T-cell (primary cell): ENCODE data around the gene ZNF426. TPM values are rescaled to one million over a fixed set of nuclear protein-coding genes. Genes with fewer than 3 reads are reported as not detected.

ENCODE experiments used
- ATAC-seq, 4 experiments: fragments of 200-7000 bp in 3 of 4; fragments of 150-1000 bp in 1 of 4; cut with Tn5 transposase; replicated peaks in 1 of 4; 1 replicate in 3 of 4; 2 replicates in 1 of 4; pipeline ENCODE4 v1.10.0; 2021; ENCODE audit warnings: moderate library complexity in 3 of 4, mild to moderate bottlenecking in 2 of 4, moderate number of reproducible peaks in 1 of 4
- CTCF ChIA-PET, 2 donors: fragments of 300-600 bp; sonication (Branson Sonifier 250); formaldehyde crosslinking; loops; one replicate each; lab custom pipeline; 2022; ENCODE audit warnings: antibody characterized with exemption in 2 of 2; lab: Charles Lee
- POLR2A ChIA-PET, 2 donors: fragments of 300-600 bp; sonication (Branson Sonifier 250); formaldehyde crosslinking; loops; one replicate each; lab custom pipeline; 2022; ENCODE audit warnings: antibody characterized with exemption in 2 of 2; lab: Charles Lee
- DNase-seq, 35 experiments: peaks; one replicate each; pipeline versions ENCODE4 v3.0.0 to v3.0.0-alpha.2; 2013 to 2023
- H3K27ac ChIP-seq: one replicate; pipeline ENCODE4 v1.5.1; 2013; ENCODE audit warnings: low read length
- H3K27me3 ChIP-seq, 2 experiments: replicated peaks in 1 of 2; 1 replicate in 1 of 2; 2 replicates in 1 of 2; pipeline versions ENCODE4 v1.6.1 to v1.7.0; 2013; ENCODE audit warnings: low read length in 1 of 2, mixed read lengths in 1 of 2; ENCODE audit not compliant: control insufficient read depth in 2 of 2, insufficient read depth in 2 of 2; ENCODE audit errors: extremely low read depth in 1 of 2
- H3K36me3 ChIP-seq, 2 donors: 1 replicate in 1 of 2; 2 replicates in 1 of 2; pipeline versions ENCODE4 v1.6.1 to v1.7.0; 2013; ENCODE audit warnings: low read length in 1 of 2; ENCODE audit not compliant: control insufficient read depth in 2 of 2, insufficient read depth in 1 of 2; ENCODE audit errors: extremely low read depth in 1 of 2
- H3K4me1 ChIP-seq, 2 experiments: 1 replicate in 1 of 2; 2 replicates in 1 of 2; pipeline versions ENCODE4 v1.6.1 to v1.7.0; 2013; ENCODE audit warnings: low read length in 2 of 2, mixed read lengths in 1 of 2; ENCODE audit not compliant: insufficient read depth in 2 of 2, control insufficient read depth in 1 of 2; ENCODE audit errors: extremely low read depth in 1 of 2
- H3K4me3 ChIP-seq, 2 donors: 1 replicate in 1 of 2; 2 replicates in 1 of 2; pipeline versions ENCODE4 v1.5.1 to v1.7.0; 2013; ENCODE audit warnings: mild to moderate bottlenecking in 2 of 2, low read length in 1 of 2, moderate library complexity in 1 of 2; ENCODE audit not compliant: control insufficient read depth in 1 of 2; ENCODE audit errors: extremely low read depth in 1 of 2
- H3K9me3 ChIP-seq: 2 replicates; pipeline ENCODE4 v1.7.0; 2013
- H3K27ac Mint-ChIP-seq, 2 donors: one replicate each; pipeline ENCODE4 v1.8.0; 2020 to 2021; ENCODE audit warnings: mild to moderate bottlenecking in 2 of 2, mixed read lengths in 2 of 2
- H3K27me3 Mint-ChIP-seq, 2 donors: one replicate each; pipeline ENCODE4 v1.8.0; 2021 to 2022; ENCODE audit warnings: mixed read lengths in 2 of 2
- H3K36me3 Mint-ChIP-seq: one replicate; pipeline ENCODE4 v1.8.0; 2021; ENCODE audit warnings: mixed read lengths
- H3K4me1 Mint-ChIP-seq, 3 donors: one replicate each; pipeline ENCODE4 v1.8.0; 2020 to 2022; ENCODE audit warnings: mixed read lengths in 3 of 3, mild to moderate bottlenecking in 1 of 3
- H3K4me3 Mint-ChIP-seq, 3 donors: one replicate each; pipeline ENCODE4 v1.8.0; 2020 to 2022; ENCODE audit warnings: mild to moderate bottlenecking in 3 of 3, mixed read lengths in 3 of 3, moderate library complexity in 3 of 3
- H3K9me3 Mint-ChIP-seq, 3 donors: one replicate each; pipeline ENCODE4 v1.8.0; 2020 to 2022; ENCODE audit warnings: mixed read lengths in 3 of 3
- WGBS: methylation state at CpG from one replicate; pipeline ENCODE4 v1.1.5; 2013; ENCODE audit warnings: missing lambda C conversion rate; ENCODE audit not compliant: insufficient coverage; 5-methylcytosine and 5-hydroxymethylcytosine counted together
- total RNA-seq, 35 experiments: library from RNA in 6 of 35; stranded (reverse) in 6 of 35; fragments of 120-200 nt in 1 of 35; gene quantifications; one replicate each; pipeline versions ENCODE4 v1.2.1 to v1.2.4 and lab custom pipeline; 2013 to 2026

The ZNF426 gene
- total RNA-seq, 5 donors from 2014 or later (not counting 1 experiment from before 2014, with no cell fraction given), result 8.3 to 18.1 (median 13.2) TPM

DNA sequence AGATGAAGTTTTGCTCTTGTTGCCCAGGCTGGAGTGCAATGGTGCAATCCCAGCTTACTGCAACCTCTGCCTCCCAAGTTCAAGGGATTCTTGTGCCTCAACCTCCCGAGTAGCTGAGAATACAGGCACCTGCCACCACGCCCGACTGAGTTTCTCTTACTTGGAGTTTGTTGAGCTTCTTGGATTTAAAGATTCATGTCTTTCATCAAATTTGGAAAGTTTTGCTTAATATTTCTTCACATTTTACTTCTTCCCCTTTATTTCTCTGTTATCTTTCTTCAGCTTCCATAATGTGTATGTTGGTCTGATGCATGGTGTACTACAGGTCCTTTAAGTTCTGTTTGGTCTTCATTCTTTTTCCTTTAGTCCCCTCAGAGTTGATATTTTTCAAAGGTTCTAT lies 31.2 kb downstream of the ZNF426 start:
- H3K36me3 Mint-ChIP-seq, result peaks cover 15% of the 10 kb centered on the region
- H3K27me3 Mint-ChIP-seq, result peaks cover 0 to 2% of the 10 kb centered on the region in 2 donors
- Histone ChIP-seq H3K27me3 (no peaks in the 10 kb centered on the region), H3K27ac (no peak overlapping the region), H3K4me3 (no peak overlapping the region), H3K9me3 (peaks cover 6% of the 10 kb centered on the region), H3K36me3 (no peaks in the 10 kb centered on the region), H3K4me1 (no peaks in the 10 kb centered on the region)
- ATAC-seq (no peak), DNase-seq (no peak)
- ChIA-PET POLR2A (interaction anchor here in 1 of 2 donors (0.6 kb wide), 1 partner anchor 133 kb away, joined by 4 read pairs; no protein-coding TSS in a partner anchor), CTCF (no interaction called here)
- no peak overlapping the region for H3K4me3 Mint-ChIP-seq
- WGBS, result no CpG with 5 or more reads among the region's 3 CpGs
- H3K9me3 Mint-ChIP-seq, result peaks cover 23 to 66% (median 55%) of the 10 kb centered on the region in 3 donors
- no peak overlapping the region for H3K27ac Mint-ChIP-seq
- H3K4me1 Mint-ChIP-seq, result no peaks in the 10 kb centered on the region

DNA sequence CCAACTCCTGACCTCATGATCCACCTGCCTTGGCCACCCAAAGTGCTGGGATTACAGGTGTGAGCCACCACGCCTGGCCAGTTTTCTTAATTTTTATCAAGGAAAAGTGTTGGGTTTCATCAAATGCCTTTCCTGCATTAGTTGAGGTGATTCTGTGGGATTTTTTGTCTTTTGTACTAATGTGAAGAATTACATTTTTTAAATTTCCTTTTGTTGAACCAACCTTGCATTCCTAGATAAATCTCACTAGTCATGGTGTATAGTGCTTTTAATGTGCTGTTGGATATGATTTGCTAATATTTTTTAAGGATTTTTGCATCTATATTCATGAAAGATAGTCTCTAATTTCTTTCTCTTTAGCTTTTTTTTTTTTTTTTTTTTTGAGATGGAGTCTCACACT lies 37.6 kb downstream of the ZNF426 start:
- Histone ChIP-seq H3K4me1 (peaks cover 0 to 8% of the 10 kb centered on the region in 2 experiments), H3K27me3 (peaks cover 0 to 12% of the 10 kb centered on the region in 2 experiments), H3K36me3 (no peaks in the 10 kb centered on the region), H3K4me3 (no peak overlapping the region), H3K27ac (no peak overlapping the region), H3K9me3 (peaks cover 2% of the 10 kb centered on the region)
- Mint-ChIP-seq H3K9me3 (peaks cover 16 to 45% (median 21%) of the 10 kb centered on the region in 3 donors), H3K27ac (no peak overlapping the region), H3K4me3 (no peak overlapping the region), H3K36me3 (peaks cover 3% of the 10 kb centered on the region), H3K27me3 (peaks cover 0 to 2% of the 10 kb centered on the region in 2 donors), H3K4me1 (peaks cover 0 to 6% (median 6%) of the 10 kb centered on the region in 3 donors)
- no CpG with 5 or more reads among the region's 1 CpG for WGBS
- ATAC-seq (no peak), DNase-seq (no peak)
- POLR2A ChIA-PET, result no interaction called here
- CTCF ChIA-PET, result no interaction called here

DNA sequence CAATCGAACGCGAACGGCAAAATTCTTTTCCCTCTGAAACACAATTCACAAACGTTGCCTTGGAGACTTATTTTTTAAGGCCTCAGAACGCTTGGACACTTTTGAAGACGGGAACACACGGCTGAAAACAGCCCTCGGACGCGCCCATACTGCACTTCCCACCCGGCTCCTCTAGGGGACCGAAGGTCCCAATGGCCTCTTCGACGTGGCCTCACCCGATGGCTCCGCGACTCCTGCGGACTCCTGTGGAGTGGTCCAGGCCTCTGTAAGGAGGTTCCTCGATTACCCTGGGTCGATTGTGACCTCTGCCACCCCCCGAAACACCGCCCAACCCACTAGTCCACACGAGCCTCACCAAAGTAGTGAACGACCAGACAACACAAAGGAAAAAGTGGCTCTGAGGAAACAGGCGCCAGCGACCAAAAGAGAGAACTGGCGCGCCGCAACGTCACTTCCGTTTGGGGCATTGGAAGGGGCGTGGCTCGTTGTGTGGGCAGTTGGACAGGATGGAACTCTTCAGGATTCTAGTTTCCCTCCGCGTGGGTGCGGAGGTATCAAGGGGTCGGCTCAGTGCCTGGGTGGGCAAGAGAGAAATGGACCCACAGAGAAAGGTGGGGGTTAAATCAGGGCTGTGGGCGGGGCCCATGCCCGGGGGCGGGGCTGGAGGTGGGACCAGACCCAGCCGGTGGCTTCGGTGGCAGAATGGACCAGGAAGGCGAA lies 40.1 kb downstream of the ZNF426 start, which contains the start of gene ZNF560:
Gene ZNF560, minus strand, starts transcription at position 434 of the 720 bp plus-strand sequence. CDS start 23,303 bp downstream, outside the sequence.
- POLR2A ChIA-PET, result no interaction called here
- Mint-ChIP-seq H3K27ac (no peak within 1 kb of the TSS), H3K36me3 (peaks cover 3% of the 10 kb centered on the region), H3K9me3 (peaks cover 10 to 45% (median 16%) of the 10 kb centered on the region in 3 donors), H3K4me3 (peak within 1 kb of the TSS in 1 of 3 donors; percentile 19), H3K27me3 (peaks cover 2 to 3% of the 10 kb centered on the region in 2 donors), H3K4me1 (peaks cover 0 to 6% (median 6%) of the 10 kb centered on the region in 3 donors)
- Histone ChIP-seq H3K36me3 (no peaks in the 10 kb centered on the region), H3K9me3 (peaks cover 2% of the 10 kb centered on the region), H3K4me1 (peaks cover 0 to 8% of the 10 kb centered on the region in 2 experiments), H3K27ac (no peak within 1 kb of the TSS), H3K27me3 (peaks cover 0 to 17% of the 10 kb centered on the region in 2 experiments), H3K4me3 (peak within 1 kb of the TSS in 1 of 2 donors; percentile 35)
- 13% methylated on average over 36 of the region's 44 CpGs for WGBS
- DNase-seq (no peak), ATAC-seq (no peak)
- CTCF ChIA-PET, result no interaction called here

DNA sequence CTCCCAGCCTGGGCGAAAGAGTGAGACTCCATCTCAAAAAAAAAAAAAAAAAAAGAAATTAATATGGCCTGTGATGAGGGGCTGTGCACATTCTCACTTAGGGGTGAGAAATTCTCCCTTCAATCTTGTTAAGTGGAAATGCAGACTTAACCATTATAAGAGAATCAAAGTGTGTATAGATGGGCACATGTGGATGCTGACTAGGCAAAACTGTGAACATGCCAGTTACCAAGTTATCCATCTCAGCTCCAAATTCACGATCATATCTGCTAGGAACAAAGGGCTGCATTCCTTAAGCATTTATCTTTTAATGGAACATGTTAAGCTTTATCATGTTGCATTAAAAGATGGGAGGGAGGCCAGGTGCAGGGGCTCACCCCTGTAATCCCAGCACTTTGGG lies 44.3 kb downstream of the ZNF426 start:
- no peak overlapping the region for H3K4me3 Mint-ChIP-seq
- H3K27me3 Mint-ChIP-seq, result peaks cover 4 to 7% of the 10 kb centered on the region in 2 donors
- DNase-seq (no peak), ATAC-seq (no peak)
- H3K9me3 Mint-ChIP-seq, result peaks cover 0 to 42% (median 23%) of the 10 kb centered on the region in 3 donors
- peaks cover 3% of the 10 kb centered on the region for H3K9me3 ChIP-seq
- H3K27ac ChIP-seq, result no peak overlapping the region
- ChIA-PET POLR2A (no interaction called here), CTCF (no interaction called here)
- no peak overlapping the region for H3K4me3 ChIP-seq
- peaks cover 0 to 24% of the 10 kb centered on the region in 2 experiments for H3K27me3 ChIP-seq
- H3K4me1 Mint-ChIP-seq, result peaks cover 0 to 6% (median 6%) of the 10 kb centered on the region in 3 donors
- no peaks in the 10 kb centered on the region for H3K36me3 ChIP-seq
- no peak overlapping the region for H3K27ac Mint-ChIP-seq
- no peaks in the 10 kb centered on the region for H3K36me3 Mint-ChIP-seq
- H3K4me1 ChIP-seq, result peaks cover 0 to 8% of the 10 kb centered on the region in 2 experiments
- no CpG with 5 or more reads among the region's 2 CpGs for WGBS

DNA sequence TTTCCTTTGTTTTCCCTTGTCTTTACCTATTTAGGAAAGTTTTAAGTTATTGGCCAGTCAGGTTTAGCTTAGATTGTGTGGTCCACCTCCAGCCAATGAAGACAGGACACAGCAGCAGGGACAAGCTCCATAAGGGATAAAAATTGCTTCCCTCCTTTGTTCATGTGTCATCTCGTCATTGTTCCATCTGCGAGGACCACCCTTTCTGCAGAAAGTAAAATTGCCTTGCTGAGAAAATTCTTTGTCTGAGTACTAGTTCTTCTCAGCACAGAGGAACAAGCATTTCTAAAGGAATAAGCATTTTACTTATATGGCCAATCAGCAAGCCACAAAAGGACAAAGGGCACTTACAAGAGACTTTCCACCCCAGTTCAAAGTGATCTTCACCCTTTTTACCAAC lies 51.4 kb downstream of the ZNF426 start:
- no peaks in the 10 kb centered on the region for H3K36me3 ChIP-seq
- no peaks in the 10 kb centered on the region for H3K9me3 ChIP-seq
- Mint-ChIP-seq H3K9me3 (peaks cover 9 to 44% (median 37%) of the 10 kb centered on the region in 3 donors), H3K27me3 (peaks cover 0 to 2% of the 10 kb centered on the region in 2 donors), H3K4me1 (no peaks in the 10 kb centered on the region), H3K36me3 (peaks cover 4% of the 10 kb centered on the region), H3K4me3 (no peak overlapping the region), H3K27ac (no peak overlapping the region)
- ChIA-PET CTCF (no interaction called here), POLR2A (no interaction called here)
- no peak overlapping the region for H3K4me3 ChIP-seq
- DNase-seq (no peak), ATAC-seq (no peak)
- no peaks in the 10 kb centered on the region for H3K4me1 ChIP-seq
- no CpG with 5 or more reads among the region's 2 CpGs for WGBS
- no peak overlapping the region for H3K27ac ChIP-seq
- peaks cover 0 to 7% of the 10 kb centered on the region in 2 experiments for H3K27me3 ChIP-seq

DNA sequence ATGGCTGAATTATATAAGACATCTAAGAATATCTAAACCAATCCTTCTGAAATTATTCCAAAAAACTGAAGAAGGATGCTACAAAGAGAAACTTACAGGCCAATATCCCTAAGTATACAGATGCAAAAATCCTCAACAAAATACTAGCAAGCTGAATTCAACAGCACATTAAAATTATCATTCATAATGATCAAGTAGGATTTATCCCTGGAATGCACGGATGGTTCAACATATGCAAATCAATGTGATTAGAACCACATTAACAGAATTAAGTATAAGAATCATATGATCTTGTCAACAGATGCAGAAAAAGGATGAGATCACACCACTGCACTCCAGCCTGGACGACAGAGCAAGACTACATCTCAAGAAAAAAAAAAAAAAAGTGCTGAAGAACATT lies 53.3 kb downstream of the ZNF426 start:
- ATAC-seq, result no peak
- Histone ChIP-seq H3K4me3 (no peak overlapping the region), H3K27ac (no peak overlapping the region), H3K36me3 (no peaks in the 10 kb centered on the region), H3K4me1 (no peaks in the 10 kb centered on the region), H3K9me3 (no peaks in the 10 kb centered on the region), H3K27me3 (peaks cover 0 to 3% of the 10 kb centered on the region in 2 experiments)
- POLR2A ChIA-PET, result no interaction called here
- H3K4me3 Mint-ChIP-seq, result no peak overlapping the region
- no peaks in the 10 kb centered on the region for H3K27me3 Mint-ChIP-seq
- H3K27ac Mint-ChIP-seq, result no peak overlapping the region
- peaks cover 10 to 41% (median 33%) of the 10 kb centered on the region in 3 donors for H3K9me3 Mint-ChIP-seq
- 57% methylated on average over 1 of the region's 2 CpGs for WGBS
- DNase-seq, result no peak
- H3K36me3 Mint-ChIP-seq, result peaks cover 4% of the 10 kb centered on the region
- CTCF ChIA-PET, result no interaction called here
- H3K4me1 Mint-ChIP-seq, result no peaks in the 10 kb centered on the region
